ENCODE results near the gene TMEM106A.

GRCh38 chr17:43200127-43200526, 11.5 kb upstream of the TMEM106A start:
- TF ChIP-seq CTCF (IDR thresholded peaks at IDR 0.05; ENCODE audit: insufficient read depth, low read length) (no peak), GABPA (IDR thresholded peaks at IDR 0.05; ENCODE audit: low read depth) (no peak), POLR2AphosphoS5 (IDR thresholded peaks at IDR 0.05; ENCODE audit: low read depth) (no peak), SPI1 (IDR thresholded peaks at IDR 0.05; ENCODE audit: borderline replicate concordance, low read depth) (no peak)
